Keratinocyte (primary cell): ENCODE results near the gene NRG4. TPM values are rescaled to one million over a fixed set of nuclear protein-coding genes. Genes with fewer than 3 reads are reported as not detected.

Experiments used
- DNase-seq: peaks from one replicate; pipeline ENCODE4 v3.0.0-alpha.2; 2011; ENCODE audit warnings: low read depth, missing footprints, low spot score
- FAIRE-seq: peaks from 2 replicates; lab custom pipeline; 2011; peaks lifted over from hg19 to GRCh38; lab: Jason Lieb, UNC
- H2AFZ ChIP-seq: 2 replicates; pipeline ENCODE4 v1.6.0; 2012; ENCODE audit warnings: low read length, control low read depth, inconsistent platforms; ENCODE audit not compliant: control insufficient read depth
- H3K27ac ChIP-seq: 2 replicates; pipeline ENCODE4 v1.5.1; 2011; ENCODE audit warnings: low read length; ENCODE audit not compliant: control insufficient read depth, insufficient read depth
- H3K27me3 ChIP-seq: 3 replicates; pipeline ENCODE4 v1.6.0; 2011; ENCODE audit warnings: low read length; ENCODE audit not compliant: control insufficient read depth, insufficient read depth; ENCODE audit errors: extremely low read depth
- H3K36me3 ChIP-seq, 2 experiments: 2 replicates in 1 of 2; 3 replicates in 1 of 2; pipeline ENCODE4 v1.5.1; 2011; ENCODE audit warnings: low read length in 2 of 2, mild to moderate bottlenecking in 1 of 2; ENCODE audit not compliant: control insufficient read depth in 2 of 2, insufficient read depth in 2 of 2; ENCODE audit errors: extremely low read depth in 1 of 2
- H3K4me1 ChIP-seq: 3 replicates; pipeline ENCODE4 v1.5.1; 2011; ENCODE audit warnings: low read length; ENCODE audit not compliant: control insufficient read depth, insufficient read depth; ENCODE audit errors: extremely low read depth
- H3K4me2 ChIP-seq: 3 replicates; pipeline ENCODE4 v1.6.0; 2011; ENCODE audit warnings: low read depth, low read length; ENCODE audit not compliant: control insufficient read depth, insufficient read depth; ENCODE audit errors: extremely low read depth
- H3K4me3 ChIP-seq, 3 experiments: fragments of 200-600 bp in 1 of 3; sonication (generic) in 1 of 3; 2 replicates in 2 of 3; 3 replicates in 1 of 3; pipeline ENCODE4 v1.5.1; 2011 to 2016; ENCODE audit warnings: low read length in 3 of 3, mild to moderate bottlenecking in 3 of 3, control low read depth in 2 of 3, inconsistent platforms in 1 of 3, low read depth in 1 of 3, mixed read lengths in 1 of 3, mixed run types in 1 of 3, moderate library complexity in 1 of 3; ENCODE audit not compliant: control insufficient read depth in 2 of 3, insufficient read depth in 2 of 3; ENCODE audit errors: extremely low read depth in 1 of 3
- H3K79me2 ChIP-seq: 2 replicates; pipeline ENCODE4 v1.6.0; 2012; ENCODE audit warnings: low read length; ENCODE audit not compliant: control insufficient read depth, insufficient read depth
- H3K9ac ChIP-seq: 3 replicates; pipeline ENCODE4 v1.6.0; 2011; ENCODE audit warnings: low read length; ENCODE audit not compliant: control insufficient read depth, insufficient read depth; ENCODE audit errors: extremely low read depth
- H3K9me1 ChIP-seq: 3 replicates; pipeline ENCODE4 v1.6.0; 2011; ENCODE audit warnings: low read length; ENCODE audit not compliant: control insufficient read depth, insufficient read depth; ENCODE audit errors: extremely low read depth
- H3K9me3 ChIP-seq: 2 replicates; pipeline ENCODE4 v1.5.1; 2012; ENCODE audit warnings: low read depth, low read length; ENCODE audit not compliant: control insufficient read depth
- H4K20me1 ChIP-seq: 3 replicates; pipeline ENCODE4 v1.6.0; 2011; ENCODE audit warnings: low read length; ENCODE audit not compliant: control insufficient read depth, insufficient read depth; ENCODE audit errors: extremely low read depth
- CTCF ChIP-seq, 3 experiments: IDR thresholded peaks in 1 of 3; conservative IDR thresholded peaks in 1 of 3; optimal IDR thresholded peaks in 1 of 3; 2 replicates in 2 of 3; 3 replicates in 1 of 3; pipeline versions ENCODE3 to v1.5.1; 2011; ENCODE audit warnings: low read length in 3 of 3, mild to moderate bottlenecking in 3 of 3, moderate library complexity in 2 of 3, control low read depth in 1 of 3, inconsistent platforms in 1 of 3; ENCODE audit not compliant: insufficient read depth in 2 of 3; ENCODE audit errors: extremely low read depth in 1 of 3
- EZH2 ChIP-seq: IDR thresholded peaks from one replicate; pipeline ENCODE4 v1.6.1; 2012; ENCODE audit warnings: inconsistent platforms, mild to moderate bottlenecking, low read length, moderate library complexity
- dilution Hi-C: fragments of 300-500 bp; cut with MboI; formaldehyde crosslinking; loops from one replicate; pipeline ENCODE4 v1.7.0; 2020; ENCODE audit warnings: low sequenced_read_pairs; ENCODE audit not compliant: extremely low pct_ligation_motif_present
- polyA plus RNA-seq, 5 experiments: library from polyadenylated mRNA; depleted of rRNA in 3 of 5; stranded (reverse) in 3 of 5; stranded (forward) in 1 of 5; unstranded in 1 of 5; fragments of >200 nt; gene quantifications; 1 replicate in 1 of 5; 2 replicates in 3 of 5; 3 replicates in 1 of 5; pipeline versions ENCODE4 v1.2.1 to v1.2.3, GENCODE V29; 2011 to 2012; ENCODE audit warnings: missing spikeins in 2 of 5, low read depth in 1 of 5, low replicate concordance in 1 of 5

NRG4 gene
- polyA plus RNA-seq, 1 donor (not counting 4 experiments of a cell fraction or from before 2014, with no cell fraction given) = 0.96 TPM

- H3K27ac ChIP-seq = no peak overlapping the region
- peaks cover 30% of the 10 kb centered on the region for H3K79me2 ChIP-seq
- H3K9ac ChIP-seq = no peak overlapping the region
- no peak for TF ChIP-seq CTCF (optimal IDR thresholded peaks at IDR 0.05 in 1 of 3, IDR thresholded peaks at IDR 0.05 in 1 of 3, conservative IDR thresholded peaks at IDR 0.05 in 1 of 3; ENCODE audit: extremely low read depth in 1 of 3, insufficient read depth in 2 of 3, low read length in 3 of 3)
- TF ChIP-seq EZH2 = no peak
- no peaks in the 10 kb centered on the region for H3K4me1 ChIP-seq
- no peaks in the 10 kb centered on the region for H3K27me3 ChIP-seq
- DNase-seq (no peak), FAIRE-seq (no peak)
- H4K20me1 ChIP-seq = peaks cover 3% of the 10 kb centered on the region
- H3K9me1 ChIP-seq = peaks cover 5% of the 10 kb centered on the region
- H3K4me2 ChIP-seq = no peak overlapping the region
- dilution Hi-C loops = no loop called here
- peaks cover 10 to 26% of the 10 kb centered on the region in 2 experiments for H3K36me3 ChIP-seq
- H3K9me3 ChIP-seq = no peaks in the 10 kb centered on the region
- no peak overlapping the region for H3K4me3 ChIP-seq
- H2AFZ ChIP-seq = no peak overlapping the region
These were observed 81.4 kb downstream of the NRG4 start for GRCh38 chr15:75930866-75931265.

- Histone ChIP-seq H3K4me2 (no peak overlapping the region), H3K79me2 (peaks cover 39% of the 10 kb centered on the region), H3K9me1 (peaks cover 8% of the 10 kb centered on the region), H3K36me3 (peaks cover 10 to 26% of the 10 kb centered on the region in 2 experiments), H4K20me1 (peaks cover 3% of the 10 kb centered on the region), H3K4me3 (no peak overlapping the region), H2AFZ (no peak overlapping the region), H3K27me3 (no peaks in the 10 kb centered on the region), H3K9ac (no peak overlapping the region), H3K27ac (no peak overlapping the region), H3K4me1 (no peaks in the 10 kb centered on the region), H3K9me3 (no peaks in the 10 kb centered on the region)
- FAIRE-seq (no peak), DNase-seq (no peak)
- dilution Hi-C loops = no loop called here
- no peak for TF ChIP-seq CTCF (optimal IDR thresholded peaks at IDR 0.05 in 1 of 3, IDR thresholded peaks at IDR 0.05 in 1 of 3, conservative IDR thresholded peaks at IDR 0.05 in 1 of 3; ENCODE audit: extremely low read depth in 1 of 3, insufficient read depth in 2 of 3, low read length in 3 of 3)
- no peak for TF ChIP-seq EZH2
These were observed 82.2 kb downstream of the NRG4 start for GRCh38 chr15:75929799-75930565.
